Measurements from ENCODE around the gene EXOC6B. TPM values are rescaled to one million over a fixed set of nuclear protein-coding genes. Genes with fewer than 3 reads are reported as not detected.

Gene EXOC6B
- total RNA-seq, 1 experiment from 2014 or later, result 40.1 TPM

- Histone ChIP-seq H3K14ac (ENCODE audit: insufficient read depth, low read length) (no peak overlapping the region), H2BK20ac (ENCODE audit: low read depth, low read length, poor library complexity, severe bottlenecking) (no peak overlapping the region), H4K5ac (ENCODE audit: insufficient read length, low read depth, low read length) (no peak overlapping the region), H3K4me2 (ENCODE audit: insufficient read depth, insufficient read length, low read length) (no peak overlapping the region), H3K9ac (ENCODE audit: extremely low read depth, insufficient read length, low read length) (no peak overlapping the region), H2AK5ac (ENCODE audit: insufficient read length, low read length) (no peak overlapping the region), H2BK5ac (ENCODE audit: insufficient read length, low read length) (no peak overlapping the region), H2BK12ac (ENCODE audit: insufficient read length, low read depth, low read length) (no peak overlapping the region), H3K79me1 (ENCODE audit: insufficient read depth, low read depth, low read length, poor library complexity, severe bottlenecking) (no peaks in the 10 kb centered on the region), H4K91ac (ENCODE audit: insufficient read length, low read depth, low read length) (no peak overlapping the region), H2AFZ (ENCODE audit: low read length) (no peak overlapping the region), H3K56ac (ENCODE audit: insufficient read length, low read depth, low read length) (no peak overlapping the region), H3K4ac (ENCODE audit: low read depth, low read length) (no peak overlapping the region), H3K79me2 (ENCODE audit: insufficient read depth, low read length) (no peaks in the 10 kb centered on the region), H3K27me3 (ENCODE audit: insufficient read depth, low read length) (no peaks in the 10 kb centered on the region), H4K8ac (replicated peaks; ENCODE audit: insufficient read length, low read depth, low read length) (no peak overlapping the region), H3K27ac (ENCODE audit: insufficient read length, low read depth, low read length) (no peak overlapping the region), H3K18ac (ENCODE audit: insufficient read length, low read depth, low read length) (no peak overlapping the region), H3T11ph (ENCODE audit: low read length) (no peak overlapping the region), H3K4me1 (ENCODE audit: insufficient read depth, low read length) (no peaks in the 10 kb centered on the region), H2BK120ac (ENCODE audit: low read depth, low read length, poor library complexity, severe bottlenecking) (no peak overlapping the region), H2BK15ac (ENCODE audit: low read depth, low read length) (no peak overlapping the region), H4K20me1 (ENCODE audit: control insufficient read depth, insufficient read depth, insufficient read length) (no peaks in the 10 kb centered on the region), H3K23me2 (ENCODE audit: insufficient read length, low read depth, low read length, poor library complexity, severe bottlenecking) (no peaks in the 10 kb centered on the region), H3K9me3 (ENCODE audit: control insufficient read depth, low read depth, low read length) (no peaks in the 10 kb centered on the region), H3K23ac (ENCODE audit: insufficient read length, low read depth, low read length) (no peak overlapping the region)
- H3K36me3 Mint-ChIP-seq (ENCODE audit: insufficient read depth in 1 of 3, low read depth in 3 of 3), result peaks cover 6 to 14% (median 12%) of the 10 kb centered on the region in 3 experiments
- no peak overlapping the region for H3K27ac Mint-ChIP-seq
- peaks cover 2 to 8% of the 10 kb centered on the region in 2 experiments; a peak in 4 of 5 replicates for H3K9me3 Mint-ChIP-seq
- no peak for TF ChIP-seq CTCF (conservative IDR thresholded peaks at IDR 0.05)
- DNase-seq, result no peak
- no peak overlapping the region for H3K4me3 Mint-ChIP-seq
- H3K4me1 Mint-ChIP-seq, result no peaks in the 10 kb centered on the region
- no peaks in the 10 kb centered on the region for H3K27me3 Mint-ChIP-seq (ENCODE audit: low read depth)
These were observed 399.8 kb downstream of the EXOC6B start for GRCh38 chr2:72425996-72426395.
